Progenitor cell of endocrine pancreas (in vitro differentiated cells): Measurements from ENCODE around the gene REL. TPM values are rescaled to one million over a fixed set of nuclear protein-coding genes. Genes with fewer than 3 reads are reported as not detected.
"Not testable (repeated sequence)": the region's sequence is repeated elsewhere in the genome, so short reads cannot be mapped to it uniquely, and the experiment has no call there.

Experiments used
- DNase-seq: peaks from one replicate; pipeline ENCODE4 v3.0.0; 2021; ENCODE audit warnings: low spot score; ENCODE audit not compliant: unreplicated experiment
- H3K27ac Mint-ChIP-seq: 2 replicates; pipeline ENCODE4 v1.8.0; 2021; ENCODE audit warnings: mild to moderate bottlenecking, moderate library complexity, mixed read lengths
- H3K27me3 Mint-ChIP-seq: 2 replicates; pipeline ENCODE4 v1.8.0; 2021; ENCODE audit warnings: mixed read lengths
- H3K36me3 Mint-ChIP-seq: 2 replicates; pipeline ENCODE4 v1.8.0; 2022; ENCODE audit warnings: mixed read lengths; ENCODE audit not compliant: insufficient read depth
- H3K4me1 Mint-ChIP-seq: 2 replicates; pipeline ENCODE4 v1.8.0; 2021; ENCODE audit warnings: low read depth, mixed read lengths
- H3K4me3 Mint-ChIP-seq: 2 replicates; pipeline ENCODE4 v1.8.0; 2021; ENCODE audit warnings: low read depth, mild to moderate bottlenecking, moderate library complexity, mixed read lengths
- H3K9me3 Mint-ChIP-seq: 2 replicates; pipeline ENCODE4 v1.8.0; 2021; ENCODE audit warnings: low read depth, mixed read lengths
- CTCF ChIP-seq: fragments of 200-600 bp; sonication (generic); IDR thresholded peaks from one replicate; pipeline ENCODE4 v1.5.0; 2021; ENCODE audit warnings: antibody characterized with exemption, mild to moderate bottlenecking; ENCODE audit not compliant: unreplicated experiment
- total RNA-seq: library from RNA; stranded (reverse); gene quantifications from 2 replicates; pipeline ENCODE4 v1.2.1, GENCODE V29; 2021

The REL gene
- total RNA-seq, 1 donor from 2014 or later = 11.9 TPM

- Mint-ChIP-seq H3K27ac (no peak overlapping the region), H3K27me3 (no peaks in the 10 kb centered on the region), H3K9me3 (no peaks in the 10 kb centered on the region), H3K4me1 (no peaks in the 10 kb centered on the region), H3K36me3 (peaks cover 20% of the 10 kb centered on the region), H3K4me3 (no peak overlapping the region)
- no peak for DNase-seq
- TF ChIP-seq CTCF = no peak
Measured at GRCh38 chr2:60898567-60898966, 17.2 kb downstream of the REL start.

- Mint-ChIP-seq H3K9me3 (no peaks in the 10 kb centered on the region), H3K27ac (no peak overlapping the region), H3K27me3 (no peaks in the 10 kb centered on the region), H3K4me1 (no peaks in the 10 kb centered on the region), H3K36me3 (peaks cover 16% of the 10 kb centered on the region), H3K4me3 (no peak overlapping the region)
- no peak for TF ChIP-seq CTCF
- no peak for DNase-seq
Measured at GRCh38 chr2:60899230-60899891, 18.0 kb downstream of the REL start.

GRCh38 chr2:60899892-60900249 is 18.5 kb downstream of the REL start:
- H3K36me3 Mint-ChIP-seq = peaks cover 13% of the 10 kb centered on the region
- H3K9me3 Mint-ChIP-seq = no peaks in the 10 kb centered on the region
- no peak overlapping the region for H3K4me3 Mint-ChIP-seq
- no peaks in the 10 kb centered on the region for H3K27me3 Mint-ChIP-seq
- DNase-seq = no peak
- no peak overlapping the region for H3K27ac Mint-ChIP-seq
- no peaks in the 10 kb centered on the region for H3K4me1 Mint-ChIP-seq
- no peak for TF ChIP-seq CTCF

GRCh38 chr2:60901296-60901695 is 19.9 kb downstream of the REL start:
- not testable (repeated sequence) for H3K27ac Mint-ChIP-seq, H3K4me3 Mint-ChIP-seq, H3K4me1 Mint-ChIP-seq, DNase-seq, H3K9me3 Mint-ChIP-seq, H3K27me3 Mint-ChIP-seq
- H3K36me3 Mint-ChIP-seq = peaks cover 12% of the 10 kb centered on the region

- H3K27me3 Mint-ChIP-seq, DNase-seq, H3K4me3 Mint-ChIP-seq, H3K36me3 Mint-ChIP-seq, H3K4me1 Mint-ChIP-seq, H3K27ac Mint-ChIP-seq, H3K9me3 Mint-ChIP-seq: not testable (repeated sequence)
Measured at GRCh38 chr2:60905867-60906266, 24.5 kb downstream of the REL start.

GRCh38 chr2:60906395-60906794 is 25.0 kb downstream of the REL start:
- Mint-ChIP-seq H3K27ac (peak overlapping the region; percentile 20), H3K9me3 (peaks cover 2% of the 10 kb centered on the region), H3K4me3 (no peak overlapping the region), H3K36me3 (peaks cover 2% of the 10 kb centered on the region), H3K27me3 (no peaks in the 10 kb centered on the region), H3K4me1 (peaks cover 4% of the 10 kb centered on the region)
- no peak for TF ChIP-seq CTCF
- DNase-seq = no peak
